Activated CD4-positive, alpha-beta T cell treated with anti-CD3 and anti-CD28 coated beads, Interleukin-2, amount 10 ng/mL, durations not matched to agents 7 days and 5 days (primary cell): ENCODE measurements around the gene USH1C. TPM values are rescaled to one million over a fixed set of nuclear protein-coding genes. Genes with fewer than 3 reads are reported as not detected.

ENCODE experiments used
- CTCF ChIA-PET: fragments of 350-600 bp; sonication (Branson Sonifier 250); formaldehyde crosslinking; loops from one replicate; lab custom pipeline; 2021; ENCODE audit warnings: antibody characterized with exemption; lab: Charles Lee
- POLR2A ChIA-PET: fragments of 350-600 bp; sonication (Branson Sonifier 250); formaldehyde crosslinking; loops from one replicate; lab custom pipeline; 2021; ENCODE audit warnings: antibody characterized with exemption; lab: Charles Lee
- DNase-seq: peaks from one replicate; pipeline ENCODE4 v3.0.0-alpha.2; 2020
- H3K27ac Mint-ChIP-seq: one replicate; pipeline ENCODE4 v1.8.0; 2021; ENCODE audit warnings: mild to moderate bottlenecking, moderate library complexity, mixed read lengths
- H3K27me3 Mint-ChIP-seq: one replicate; pipeline ENCODE4 v1.8.0; 2021; ENCODE audit warnings: mixed read lengths
- H3K36me3 Mint-ChIP-seq: one replicate; pipeline ENCODE4 v1.8.0; 2021; ENCODE audit warnings: low read depth, mixed read lengths
- H3K4me1 Mint-ChIP-seq: one replicate; pipeline ENCODE4 v1.8.0; 2021; ENCODE audit warnings: mixed read lengths
- H3K4me3 Mint-ChIP-seq: one replicate; pipeline ENCODE4 v1.8.0; 2021; ENCODE audit warnings: mild to moderate bottlenecking, moderate library complexity, mixed read lengths
- H3K9me3 Mint-ChIP-seq: one replicate; pipeline ENCODE4 v1.8.0; 2021; ENCODE audit warnings: mixed read lengths
- total RNA-seq, 2 experiments: library from RNA; stranded (reverse); gene quantifications; one replicate each; pipeline ENCODE4 v1.2.3, GENCODE V29; 2021

USH1C gene
- total RNA-seq, 2 experiments from 2014 or later: not detected

DNA sequence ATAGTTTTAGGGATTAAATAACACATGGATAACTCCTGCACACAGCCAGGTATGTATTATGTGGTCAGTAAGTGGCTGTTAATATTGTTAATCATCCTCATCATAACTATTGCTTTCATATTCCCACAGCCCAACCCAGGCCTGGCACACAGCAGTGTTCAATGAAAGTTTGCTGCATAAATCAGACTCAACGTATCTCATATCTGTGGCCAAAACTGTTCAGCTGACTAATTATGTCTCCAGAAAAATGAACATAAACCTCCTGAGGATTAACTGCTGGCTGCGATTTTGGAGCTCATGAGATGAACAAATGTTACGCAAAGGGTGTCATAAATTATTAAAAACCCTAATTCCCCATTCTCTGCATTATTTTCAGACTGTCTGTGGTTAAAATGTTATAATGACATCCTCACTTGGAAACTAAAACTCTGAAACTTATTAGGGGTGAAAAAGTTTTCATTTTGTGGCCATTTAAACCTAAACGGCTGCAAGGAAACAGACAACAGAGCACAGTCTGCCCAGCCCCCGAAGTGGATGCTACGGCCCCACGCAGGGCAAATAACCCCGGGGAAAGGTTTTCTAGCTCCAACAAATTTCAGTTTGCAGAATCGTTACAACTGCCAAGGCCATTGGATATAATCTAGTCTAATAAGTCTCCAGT lies 84.8 kb downstream of the USH1C start:
- H3K4me3 Mint-ChIP-seq: no peak overlapping the region
- H3K36me3 Mint-ChIP-seq: no peaks in the 10 kb centered on the region
- no peaks in the 10 kb centered on the region for H3K9me3 Mint-ChIP-seq
- no peak for DNase-seq
- no peaks in the 10 kb centered on the region for H3K27me3 Mint-ChIP-seq
- ChIA-PET POLR2A (no interaction called here), CTCF (interaction anchor here (1.2 to 1.6 kb wide), 3 partner anchors 8 to 49 kb away, joined by 3 to 4 read pairs (median 3); no protein-coding TSS in a partner anchor)
- H3K27ac Mint-ChIP-seq: no peak overlapping the region
- no peaks in the 10 kb centered on the region for H3K4me1 Mint-ChIP-seq

DNA sequence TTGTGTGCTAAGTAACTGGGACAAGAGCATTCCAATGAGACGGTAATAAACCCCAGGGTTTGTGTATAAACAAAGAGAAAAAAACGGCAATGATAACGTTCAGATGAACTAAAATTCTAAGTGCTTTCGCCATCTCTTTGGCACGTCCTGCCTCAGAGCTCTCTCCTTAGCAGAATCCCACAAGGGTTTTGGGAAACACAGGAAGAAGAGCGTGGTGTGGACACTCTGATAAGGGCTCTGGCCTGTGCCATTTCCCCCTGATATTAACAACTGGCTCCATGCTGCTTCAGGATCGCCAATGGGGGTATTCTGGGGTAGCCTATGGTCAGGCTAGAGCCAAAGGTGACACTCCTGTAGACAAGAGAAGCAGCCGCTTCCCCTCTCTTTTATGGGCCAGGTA lies 85.9 kb downstream of the USH1C start:
- H3K36me3 Mint-ChIP-seq: no peaks in the 10 kb centered on the region
- CTCF ChIA-PET: interaction anchor here (1.0 to 1.2 kb wide), 2 partner anchors 15 to 74 kb away, joined by 3 read pairs; no protein-coding TSS in a partner anchor

DNA sequence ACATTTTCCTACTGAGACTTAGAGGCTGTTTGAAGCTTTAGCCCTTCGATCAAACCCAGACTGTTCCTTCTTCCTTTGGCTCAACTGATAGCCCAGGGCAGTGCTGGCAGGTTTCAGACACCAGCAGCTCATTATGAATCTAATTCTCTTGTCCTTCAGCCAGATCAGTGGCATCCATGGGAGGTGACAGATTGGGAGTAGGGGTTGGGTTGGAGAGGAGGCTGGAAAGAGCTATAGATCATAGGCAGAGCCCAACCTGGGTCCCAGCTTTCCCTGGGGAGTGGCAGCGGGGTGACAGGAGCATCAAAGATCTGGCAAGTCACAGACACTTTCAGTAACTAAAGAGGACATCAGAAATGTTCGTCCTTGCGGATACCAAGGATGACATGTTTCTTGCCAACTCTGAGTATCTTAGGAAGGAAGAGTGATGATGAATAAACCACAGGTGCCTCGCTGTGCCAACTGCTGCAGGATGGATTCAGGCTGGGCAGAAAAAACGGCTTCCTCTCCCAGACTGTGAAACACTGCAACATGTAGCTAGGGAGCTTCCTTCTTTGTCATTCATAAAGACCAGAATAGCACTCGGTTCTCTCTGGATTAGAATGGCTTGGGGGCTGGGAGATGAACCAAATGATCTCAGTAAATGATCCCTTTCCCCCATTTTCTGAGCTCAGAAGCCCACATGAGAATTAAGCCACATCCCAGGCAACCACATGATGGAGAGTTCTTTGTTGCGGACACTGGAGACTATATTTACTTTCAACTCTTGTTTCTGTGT lies 86.6 kb downstream of the USH1C start:
- no peaks in the 10 kb centered on the region for H3K27me3 Mint-ChIP-seq
- no peak overlapping the region for H3K27ac Mint-ChIP-seq
- H3K4me1 Mint-ChIP-seq: no peaks in the 10 kb centered on the region
- ChIA-PET POLR2A (no interaction called here), CTCF (interaction anchor here (1.0 to 1.2 kb wide), 2 partner anchors 15 to 74 kb away, joined by 3 read pairs; no protein-coding TSS in a partner anchor)
- no peaks in the 10 kb centered on the region for H3K36me3 Mint-ChIP-seq
- no peak for DNase-seq
- no peaks in the 10 kb centered on the region for H3K9me3 Mint-ChIP-seq
- no peak overlapping the region for H3K4me3 Mint-ChIP-seq

More for the DNA sequence above, 85.9 kb downstream of the USH1C start:
- Mint-ChIP-seq H3K9me3 (no peaks in the 10 kb centered on the region), H3K4me3 (no peak overlapping the region), H3K27ac (no peak overlapping the region), H3K4me1 (no peaks in the 10 kb centered on the region), H3K27me3 (no peaks in the 10 kb centered on the region)
- no peak for DNase-seq
- POLR2A ChIA-PET: no interaction called here

DNA sequence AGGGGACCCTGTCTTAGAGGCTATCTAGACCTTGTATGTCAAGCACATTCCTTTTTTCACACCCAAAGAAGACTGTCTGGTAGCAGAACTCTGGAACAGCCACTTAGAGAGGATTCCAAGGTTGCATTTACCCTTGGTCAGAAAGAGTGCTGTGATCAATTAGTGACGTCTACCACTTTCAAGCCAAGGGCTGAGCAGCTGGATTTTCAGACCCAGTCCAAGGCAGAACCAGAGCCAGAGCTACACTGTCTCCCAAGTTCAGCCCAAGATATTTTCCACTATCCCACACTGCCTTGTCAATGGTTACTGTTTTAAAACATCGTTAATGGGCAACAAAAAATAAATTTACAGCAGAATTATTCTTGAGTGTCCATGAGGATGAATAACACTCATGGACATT lies 91.5 kb downstream of the USH1C start:
- ChIA-PET CTCF (no interaction called here), POLR2A (no interaction called here)
- no peak overlapping the region for H3K27ac Mint-ChIP-seq
- no peaks in the 10 kb centered on the region for H3K4me1 Mint-ChIP-seq
- no peaks in the 10 kb centered on the region for H3K9me3 Mint-ChIP-seq
- peaks cover 3% of the 10 kb centered on the region for H3K27me3 Mint-ChIP-seq
- no peak overlapping the region for H3K4me3 Mint-ChIP-seq
- H3K36me3 Mint-ChIP-seq: no peaks in the 10 kb centered on the region
- no peak for DNase-seq

DNA sequence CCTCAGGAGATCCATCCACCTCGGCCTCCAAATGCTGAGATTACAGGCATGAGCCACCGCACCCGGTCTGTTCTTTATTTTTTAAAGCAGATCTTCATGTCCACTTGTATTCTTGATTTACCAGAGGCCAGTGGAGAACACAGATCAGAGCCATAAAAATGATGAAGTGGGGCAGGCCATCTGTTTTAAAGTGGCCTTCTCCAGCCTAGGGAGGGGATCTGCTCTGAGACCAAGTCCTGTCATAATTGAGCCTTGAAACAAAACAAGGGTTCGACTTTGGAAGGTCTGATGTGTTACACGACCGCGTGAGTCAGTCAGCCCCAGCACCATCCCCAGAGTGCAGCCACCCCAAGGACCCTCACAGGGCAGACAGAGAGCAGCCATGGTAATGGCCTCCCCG lies 95.1 kb downstream of the USH1C start:
- POLR2A ChIA-PET: no interaction called here
- no peak overlapping the region for H3K27ac Mint-ChIP-seq

DNA sequence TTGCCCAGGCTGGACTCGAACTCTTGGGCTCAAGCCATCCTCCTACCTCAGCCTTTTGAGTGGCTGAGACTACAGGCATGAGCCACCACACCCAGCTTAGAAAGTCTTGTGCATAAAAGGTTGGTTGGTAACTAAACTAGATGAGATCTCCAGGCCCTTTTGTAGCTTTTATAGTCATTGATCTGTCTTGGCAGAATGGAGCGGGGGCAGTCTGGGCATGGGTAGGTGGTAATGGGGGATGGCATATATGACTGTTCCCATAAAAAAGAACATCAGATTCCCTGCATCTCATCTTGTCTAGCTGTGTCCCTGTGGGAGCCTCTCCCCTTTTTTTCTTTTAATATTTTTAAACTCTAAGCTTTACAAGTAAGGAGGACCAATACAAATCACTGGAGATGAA lies 97.7 kb downstream of the USH1C start:
- Mint-ChIP-seq H3K4me1 (no peaks in the 10 kb centered on the region), H3K9me3 (no peaks in the 10 kb centered on the region), H3K27me3 (peaks cover 7% of the 10 kb centered on the region), H3K4me3 (no peak overlapping the region), H3K27ac (no peak overlapping the region), H3K36me3 (no peaks in the 10 kb centered on the region)
- POLR2A ChIA-PET: no interaction called here
- DNase-seq: no peak
- CTCF ChIA-PET: no interaction called here

More for the DNA sequence above, 95.1 kb downstream of the USH1C start:
- no peak overlapping the region for H3K4me3 Mint-ChIP-seq
- DNase-seq: no peak
- H3K9me3 Mint-ChIP-seq: no peaks in the 10 kb centered on the region
- CTCF ChIA-PET: no interaction called here
- no peaks in the 10 kb centered on the region for H3K4me1 Mint-ChIP-seq
- no peaks in the 10 kb centered on the region for H3K36me3 Mint-ChIP-seq
- H3K27me3 Mint-ChIP-seq: peaks cover 7% of the 10 kb centered on the region

DNA sequence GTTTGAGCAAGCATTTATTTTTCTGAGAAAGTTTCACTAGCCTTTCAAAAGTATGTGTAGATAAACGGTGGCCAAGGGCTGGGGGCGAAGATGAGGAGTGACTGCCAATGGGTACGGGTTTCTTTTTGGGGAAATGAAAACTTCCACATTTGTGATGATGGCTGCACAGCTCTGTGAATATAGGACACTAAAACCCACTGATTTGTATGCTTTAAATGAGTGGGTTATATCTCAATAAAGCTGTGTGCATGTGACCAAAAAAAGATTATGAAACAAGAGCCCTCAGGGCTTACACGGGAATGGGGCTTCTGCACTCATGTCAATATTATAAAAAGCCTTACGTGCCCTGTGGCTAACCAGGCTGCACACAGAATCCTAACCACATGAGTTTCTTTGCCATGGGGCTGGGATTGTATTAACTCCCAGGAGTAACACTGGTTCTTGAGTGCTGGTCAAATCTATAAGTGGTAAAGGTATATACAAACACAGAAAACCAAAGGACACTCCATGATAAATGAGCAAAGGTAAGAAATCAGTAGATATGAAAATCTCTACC lies 98.9 kb downstream of the USH1C start:
- Mint-ChIP-seq H3K9me3 (peaks cover 3% of the 10 kb centered on the region), H3K4me1 (no peaks in the 10 kb centered on the region), H3K36me3 (no peaks in the 10 kb centered on the region), H3K27ac (no peak overlapping the region), H3K27me3 (peaks cover 10% of the 10 kb centered on the region), H3K4me3 (no peak overlapping the region)
- no peak for DNase-seq
- ChIA-PET POLR2A (no interaction called here), CTCF (no interaction called here)

DNA sequence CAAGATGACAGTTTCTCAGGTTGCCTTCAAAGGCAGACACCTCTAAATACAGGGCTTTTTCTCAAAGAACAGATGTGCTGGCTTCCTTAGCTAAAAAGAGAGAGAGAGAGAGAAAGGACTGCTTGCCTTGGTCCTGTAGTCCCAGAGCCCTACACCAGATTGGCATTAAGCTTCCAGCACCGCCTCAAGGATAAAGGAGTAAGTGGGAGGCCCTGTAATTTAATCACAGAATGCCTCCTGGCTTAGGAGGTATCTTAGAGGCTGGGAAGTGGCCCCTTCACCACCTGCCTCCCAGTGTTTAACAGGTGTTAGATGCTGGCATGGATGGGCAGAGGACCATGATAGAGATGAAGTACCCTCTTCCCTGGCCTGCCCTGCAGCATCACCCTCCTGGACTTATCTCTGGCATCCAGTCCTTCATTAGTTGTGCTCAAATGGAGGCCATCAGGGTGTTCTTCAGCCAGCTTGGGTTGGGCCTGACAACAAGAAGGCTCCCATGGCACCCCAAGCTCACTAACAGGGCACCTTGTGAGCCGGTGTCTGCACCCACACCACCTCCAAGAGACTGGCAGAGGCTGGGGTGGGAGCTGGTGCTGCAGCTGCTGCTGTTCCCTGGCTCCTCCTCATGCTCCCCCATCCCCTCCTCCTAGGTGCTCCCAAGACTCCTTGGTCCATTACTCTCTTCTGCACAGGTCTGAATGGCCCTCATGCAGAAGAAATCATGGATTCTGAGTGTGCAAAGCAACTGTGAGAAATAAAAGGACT lies 100.1 kb downstream of the USH1C start:
- DNase-seq: no peak
- ChIA-PET POLR2A (no interaction called here), CTCF (interaction anchor here (1.0 kb wide), 1 partner anchor 14 kb away, joined by 3 read pairs; no protein-coding TSS in a partner anchor)
- Mint-ChIP-seq H3K27me3 (peaks cover 7% of the 10 kb centered on the region), H3K36me3 (no peaks in the 10 kb centered on the region), H3K4me3 (no peak overlapping the region), H3K9me3 (peaks cover 3% of the 10 kb centered on the region), H3K27ac (no peak overlapping the region), H3K4me1 (peaks cover 8% of the 10 kb centered on the region)

Other genes with a start within 250 kb of the USH1C start
- gene NCR3LG1, start 192.6 kb downstream of the USH1C start, total RNA-seq: under 1 TPM; 0.30 to 0.42 TPM
- gene KCNJ11, start 155.8 kb downstream of the USH1C start, total RNA-seq: 1 to 10 TPM in 1 of 2 experiments, under 1 TPM in 1; 0.64 to 1.2 TPM
- not detected for gene ABCC8, start 67.6 kb downstream of the USH1C start, total RNA-seq
- gene OTOG, start 2.8 kb upstream of the USH1C start, total RNA-seq: not detected
- not detected for gene MYOD1, start 175.2 kb upstream of the USH1C start, total RNA-seq
- gene KCNC1, start 190.4 kb upstream of the USH1C start, total RNA-seq: not detected